ENCODE data around the gene GATA5.

DNA sequence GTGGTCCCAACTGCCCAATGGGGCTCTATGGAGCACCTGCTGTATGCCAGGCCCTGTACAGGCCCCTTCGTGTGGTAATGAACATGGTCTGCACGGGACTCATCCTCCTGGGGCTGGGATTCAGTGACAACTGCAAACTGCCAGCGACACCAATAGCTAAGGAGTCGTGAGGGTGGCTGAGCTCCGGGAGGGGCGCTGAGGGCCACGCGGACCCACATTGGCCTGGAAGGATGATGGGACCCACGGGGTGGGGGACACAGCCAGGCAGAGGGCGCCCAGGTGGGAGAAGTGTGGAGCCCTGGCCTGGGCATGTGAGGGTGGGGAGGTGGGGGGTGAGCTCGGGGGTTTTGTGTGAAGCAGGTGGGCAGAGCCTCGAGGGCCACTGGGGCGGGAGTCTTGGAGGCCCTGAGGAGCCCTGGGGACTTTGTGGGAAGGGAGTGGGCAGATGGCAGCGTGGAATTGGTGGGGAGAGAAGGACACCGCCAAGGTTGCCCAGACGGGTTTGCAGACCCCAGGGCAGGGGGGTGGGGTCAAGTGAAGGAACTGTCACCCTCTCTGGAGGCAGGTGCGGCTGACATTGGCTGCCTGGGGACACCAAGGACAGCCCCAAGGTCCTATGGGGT is 22.5 kb downstream of the GATA5 start:
- no peak for TF ChIP-seq CTCF (conservative IDR thresholded peaks at IDR 0.05 in 1 of 2, IDR thresholded peaks at IDR 0.05 in 1 of 2; ENCODE audit: extremely low read depth in 1 of 2, insufficient read depth in 1 of 2, low read depth in 1 of 2, low read length in 2 of 2)
- TF ChIP-seq EZH2 (IDR thresholded peaks at IDR 0.05; ENCODE audit: borderline replicate concordance, low read length) = no peak
